ENCODE data around the gene GNA12. TPM values are rescaled to one million over a fixed set of nuclear protein-coding genes. Genes with fewer than 3 reads are reported as not detected.
A peak's percentile ranks its signal among the peaks of the same experiment; 100 is the strongest.

The GNA12 gene
- polyA plus RNA-seq, 1 donor, result 26.7 TPM

DNA sequence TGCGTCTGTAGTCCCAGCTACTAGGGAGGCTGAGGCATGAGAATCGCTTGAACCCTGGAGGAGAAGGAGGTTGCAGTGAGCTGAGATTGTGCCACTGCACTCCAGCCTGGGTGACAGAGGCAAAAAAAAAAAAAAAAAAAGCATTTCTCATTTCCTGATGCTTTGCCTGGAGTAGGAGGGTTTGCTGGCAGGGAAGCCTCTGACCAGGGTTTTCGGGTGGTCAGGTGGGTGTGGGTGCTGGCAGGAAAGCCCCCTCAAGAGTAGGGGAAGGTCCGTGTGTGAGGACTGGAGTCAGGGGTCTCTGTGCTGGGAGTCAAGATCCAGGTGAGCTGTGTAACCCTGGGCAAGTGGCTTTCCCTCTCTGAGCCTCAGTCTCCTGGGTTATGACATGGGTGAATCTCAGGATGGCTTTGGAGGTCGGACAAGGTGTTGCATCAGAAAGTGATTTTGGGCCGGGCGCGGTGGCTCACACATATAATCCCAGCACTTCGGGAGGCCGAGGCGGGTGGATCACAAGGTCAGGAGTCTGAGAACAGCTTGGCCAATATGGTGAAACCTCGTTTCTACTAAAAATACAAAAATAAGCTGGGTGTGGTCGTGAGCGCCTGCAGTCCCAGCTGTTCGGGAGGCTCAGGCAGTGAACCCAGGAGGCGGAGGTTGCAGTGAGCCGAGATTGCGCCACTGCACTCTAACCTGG is 152.9 kb downstream of the GNA12 start:
- no CpG with 5 or more reads among the region's 18 CpGs for WGBS (ENCODE audit: insufficient coverage, low lambda C conversion rate)

DNA sequence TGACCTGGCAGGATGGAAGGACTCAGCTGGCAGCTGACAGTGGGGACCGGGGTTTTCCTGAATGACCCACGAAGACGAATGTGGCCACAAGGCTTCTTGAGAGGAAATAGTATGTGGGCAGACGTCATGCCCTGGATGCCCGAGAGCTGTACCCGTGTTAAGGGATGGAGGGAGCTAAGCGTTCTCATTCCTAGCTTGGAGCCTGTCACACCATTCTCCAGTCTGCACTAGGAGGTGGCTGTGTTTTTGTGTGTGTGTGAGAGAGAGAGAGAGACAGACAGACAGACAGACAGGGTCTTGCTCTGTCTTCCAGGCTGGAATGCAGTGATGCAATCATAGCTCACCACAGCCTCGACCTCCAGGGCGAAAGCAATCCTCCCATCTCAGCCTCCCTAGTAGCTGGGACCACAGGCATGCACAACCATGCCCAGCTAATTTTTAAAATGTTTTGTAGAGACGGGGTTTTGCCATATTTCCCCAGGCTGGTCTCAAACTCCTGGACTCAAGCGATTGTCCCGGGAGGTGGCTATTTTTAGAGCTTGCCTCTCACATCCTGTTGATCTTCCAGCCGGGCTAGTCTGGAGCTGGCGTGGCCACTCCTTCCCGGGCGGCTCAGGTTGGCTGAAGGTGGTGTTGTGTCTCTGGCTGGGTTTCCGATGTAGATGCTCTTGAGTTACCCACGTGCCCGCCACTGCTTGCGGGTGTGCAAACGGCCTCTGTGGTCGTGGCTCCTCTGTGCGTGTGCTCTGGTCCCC is 154.0 kb downstream of the GNA12 start:
- no peaks in the 10 kb centered on the region for H3K36me3 ChIP-seq (ENCODE audit: control insufficient read depth, insufficient read depth, low read length)
- DNase-seq, result no peak
- peaks cover 2% of the 10 kb centered on the region for H3K9me3 ChIP-seq (ENCODE audit: control insufficient read depth, low read depth, low read length)
- no peak overlapping the region for H3K27ac ChIP-seq (ENCODE audit: low read length)
- peaks cover 5% of the 10 kb centered on the region for H3K4me1 ChIP-seq (ENCODE audit: control insufficient read depth, insufficient read depth, low read length)
- H3K27me3 ChIP-seq (ENCODE audit: control insufficient read depth, insufficient read depth, low read length), result peaks cover 43% of the 10 kb centered on the region
- H3K4me3 ChIP-seq (ENCODE audit: low read length), result no peak overlapping the region
- 100% methylated on average over 1 of the region's 23 CpGs for WGBS (ENCODE audit: insufficient coverage, low lambda C conversion rate)

More for the DNA sequence above, 152.9 kb downstream of the GNA12 start:
- Histone ChIP-seq H3K27ac (ENCODE audit: low read length) (no peak overlapping the region), H3K4me1 (ENCODE audit: control insufficient read depth, insufficient read depth, low read length) (peaks cover 5% of the 10 kb centered on the region), H3K27me3 (ENCODE audit: control insufficient read depth, insufficient read depth, low read length) (peaks cover 38% of the 10 kb centered on the region), H3K4me3 (ENCODE audit: low read length) (no peak overlapping the region), H3K36me3 (ENCODE audit: control insufficient read depth, insufficient read depth, low read length) (no peaks in the 10 kb centered on the region), H3K9me3 (ENCODE audit: control insufficient read depth, low read depth, low read length) (peaks cover 2% of the 10 kb centered on the region)
- no peak for DNase-seq

DNA sequence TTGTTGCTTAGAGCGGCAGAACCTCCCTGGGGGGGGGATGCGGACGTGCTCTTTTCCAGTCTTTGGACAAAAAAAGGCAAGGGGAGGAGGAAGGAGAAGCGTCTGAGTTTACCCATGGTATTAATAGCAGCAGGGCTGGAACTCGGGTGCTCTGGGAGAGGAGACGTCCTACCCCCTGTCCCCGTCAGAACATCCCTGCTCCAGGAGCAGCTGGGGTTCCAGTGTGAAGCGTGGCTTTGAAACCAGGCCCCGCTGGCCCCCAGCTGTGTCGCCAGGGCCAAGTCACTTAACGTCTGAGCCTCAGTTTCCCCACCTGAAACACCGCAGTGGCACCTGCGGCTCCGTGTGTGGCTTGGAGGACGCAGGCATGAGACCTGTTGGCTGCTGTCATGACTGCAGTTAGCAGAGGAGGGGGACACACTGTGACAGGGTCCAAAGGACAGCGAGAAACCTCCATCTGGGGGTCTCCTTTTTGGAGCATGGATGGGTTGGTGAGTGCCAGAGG is 154.7 kb downstream of the GNA12 start:
- Histone ChIP-seq H3K9me3 (ENCODE audit: control insufficient read depth, low read depth, low read length) (peaks cover 2% of the 10 kb centered on the region), H3K4me3 (ENCODE audit: low read length) (no peak overlapping the region), H3K4me1 (ENCODE audit: control insufficient read depth, insufficient read depth, low read length) (peaks cover 5% of the 10 kb centered on the region), H3K27ac (ENCODE audit: low read length) (no peak overlapping the region), H3K27me3 (ENCODE audit: control insufficient read depth, insufficient read depth, low read length) (peaks cover 43% of the 10 kb centered on the region), H3K36me3 (ENCODE audit: control insufficient read depth, insufficient read depth, low read length) (no peaks in the 10 kb centered on the region)
- no CpG with 5 or more reads among the region's 16 CpGs for WGBS (ENCODE audit: insufficient coverage, low lambda C conversion rate)
- DNase-seq, result no peak

DNA sequence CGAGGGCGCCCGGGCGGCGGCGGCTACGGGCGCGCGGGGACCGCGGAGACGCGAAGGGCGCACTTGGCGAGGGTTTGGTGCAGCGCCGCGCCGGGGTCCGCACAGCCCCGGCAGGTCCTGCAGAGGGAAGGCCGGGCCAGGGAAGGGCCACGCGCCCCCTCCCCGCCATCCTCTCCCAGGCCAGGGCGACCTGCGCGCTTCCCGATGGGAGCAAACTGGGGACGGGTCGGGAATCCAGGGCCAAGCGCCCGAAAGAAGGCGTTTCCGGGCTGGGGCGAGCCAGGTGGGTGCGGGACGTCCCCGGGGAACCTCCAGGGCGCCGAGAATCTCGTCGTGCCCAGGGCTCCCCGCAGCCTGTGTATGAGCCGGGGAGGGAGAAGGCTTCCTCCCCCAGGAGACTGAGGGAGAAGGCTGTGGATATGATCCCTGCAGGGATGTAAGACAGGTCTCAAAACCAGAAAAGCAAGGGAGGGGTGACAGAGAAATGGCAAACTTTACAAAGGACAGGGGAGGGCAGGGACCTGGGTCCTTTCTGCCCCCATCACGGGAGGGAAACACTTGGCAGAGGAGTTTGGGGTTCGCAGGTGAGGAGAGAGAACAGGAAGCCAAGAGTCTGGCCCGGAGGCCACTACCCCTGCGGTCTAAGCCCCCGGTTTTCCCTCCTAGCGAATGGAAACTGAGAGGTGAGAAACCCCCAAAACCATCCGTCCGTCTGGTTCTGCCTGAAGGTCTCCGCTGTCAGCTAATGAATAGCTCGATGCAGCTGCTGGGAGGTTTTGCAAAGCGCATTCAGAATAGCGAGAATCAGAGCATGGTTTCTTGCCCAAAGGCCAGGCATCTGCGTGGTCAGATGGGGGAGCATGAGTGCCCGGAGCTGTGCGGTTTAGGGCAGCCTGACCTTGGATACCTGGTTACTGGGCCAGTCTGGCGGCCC is 155.4 kb downstream of the GNA12 start:
- Histone ChIP-seq H3K27me3 (ENCODE audit: control insufficient read depth, insufficient read depth, low read length) (peaks cover 43% of the 10 kb centered on the region), H3K4me1 (ENCODE audit: control insufficient read depth, insufficient read depth, low read length) (peaks cover 5% of the 10 kb centered on the region), H3K27ac (ENCODE audit: low read length) (no peak overlapping the region), H3K36me3 (ENCODE audit: control insufficient read depth, insufficient read depth, low read length) (no peaks in the 10 kb centered on the region), H3K9me3 (ENCODE audit: control insufficient read depth, low read depth, low read length) (peaks cover 2% of the 10 kb centered on the region), H3K4me3 (ENCODE audit: low read length) (no peak overlapping the region)
- WGBS (ENCODE audit: insufficient coverage, low lambda C conversion rate), result no CpG with 5 or more reads among the region's 62 CpGs
- DNase-seq, result no peak

DNA sequence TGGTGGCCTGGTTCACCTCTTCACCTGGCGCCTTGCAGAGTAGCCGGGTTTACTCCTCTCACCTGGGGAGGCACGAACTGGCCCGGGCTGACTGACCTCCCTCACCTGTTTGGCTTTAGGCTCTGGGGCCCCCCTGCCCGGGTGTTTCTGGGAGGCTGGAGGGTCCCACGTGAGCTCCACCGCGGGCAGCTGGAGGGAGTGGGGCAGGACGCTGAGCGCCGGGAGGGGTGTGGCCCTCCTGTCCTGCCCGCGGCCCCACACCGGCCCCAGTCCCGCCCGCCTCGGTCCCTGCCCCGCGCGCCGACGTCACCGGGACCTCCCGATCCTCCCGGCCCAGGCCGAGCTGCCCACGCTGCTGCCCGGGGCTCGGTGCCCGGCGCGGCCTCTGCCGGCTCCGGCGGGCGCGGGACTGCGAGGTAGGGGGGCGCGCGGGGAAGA is 156.2 kb downstream of the GNA12 start, which contains the start of gene AMZ1:
AMZ1 (plus strand) TSS at position 322 of the 438 bp plus-strand sequence. CDS start 12,250 bp downstream, outside the sequence.
- H3K36me3 ChIP-seq (ENCODE audit: control insufficient read depth, insufficient read depth, low read length), result no peaks in the 10 kb centered on the region
- H3K27ac ChIP-seq (ENCODE audit: low read length), result no peak within 1 kb of the TSS
- peaks cover 2% of the 10 kb centered on the region for H3K9me3 ChIP-seq (ENCODE audit: control insufficient read depth, low read depth, low read length)
- no peak within 1 kb of the TSS for H3K4me3 ChIP-seq (ENCODE audit: low read length)
- DNase-seq, result peak in 1 of 2 donors; percentile 44
- H3K4me1 ChIP-seq (ENCODE audit: control insufficient read depth, insufficient read depth, low read length), result peaks cover 5% of the 10 kb centered on the region
- WGBS (ENCODE audit: insufficient coverage, low lambda C conversion rate), result no CpG with 5 or more reads among the region's 41 CpGs
- H3K27me3 ChIP-seq (ENCODE audit: control insufficient read depth, insufficient read depth, low read length), result peaks cover 43% of the 10 kb centered on the region

DNA sequence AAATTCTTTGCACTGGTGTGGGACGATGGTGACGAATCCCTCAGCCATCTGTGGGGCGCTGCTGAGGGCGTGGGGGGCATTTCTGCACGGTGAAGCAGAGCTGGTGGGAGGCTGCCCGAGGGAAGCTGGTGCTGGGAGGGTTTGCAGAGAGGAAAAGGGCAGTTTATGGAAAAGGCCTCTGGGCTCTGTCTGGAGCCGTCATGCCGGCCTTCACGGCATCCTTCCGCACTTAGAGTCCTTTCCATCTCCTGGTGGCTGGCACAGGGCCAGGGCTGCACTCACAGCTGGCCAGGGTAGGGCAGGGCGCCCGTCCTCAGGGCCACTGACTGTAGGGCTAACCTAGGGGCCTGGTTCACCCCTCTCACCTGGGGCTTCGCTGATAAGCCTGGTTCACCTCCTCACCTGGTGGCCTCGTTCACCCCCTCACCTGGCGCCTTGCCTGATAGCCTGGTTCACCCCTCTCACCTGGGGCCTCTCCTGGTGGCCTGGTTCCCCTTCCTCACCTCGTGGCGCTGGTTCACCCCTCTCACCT is 156.7 kb downstream of the GNA12 start:
- peaks cover 43% of the 10 kb centered on the region for H3K27me3 ChIP-seq (ENCODE audit: control insufficient read depth, insufficient read depth, low read length)
- no peak overlapping the region for H3K4me3 ChIP-seq (ENCODE audit: low read length)
- DNase-seq, result no peak
- no CpG with 5 or more reads among the region's 17 CpGs for WGBS (ENCODE audit: insufficient coverage, low lambda C conversion rate)
- peaks cover 2% of the 10 kb centered on the region for H3K9me3 ChIP-seq (ENCODE audit: control insufficient read depth, low read depth, low read length)
- H3K36me3 ChIP-seq (ENCODE audit: control insufficient read depth, insufficient read depth, low read length), result no peaks in the 10 kb centered on the region
- H3K4me1 ChIP-seq (ENCODE audit: control insufficient read depth, insufficient read depth, low read length), result peaks cover 5% of the 10 kb centered on the region
- H3K27ac ChIP-seq (ENCODE audit: low read length), result no peak overlapping the region

DNA sequence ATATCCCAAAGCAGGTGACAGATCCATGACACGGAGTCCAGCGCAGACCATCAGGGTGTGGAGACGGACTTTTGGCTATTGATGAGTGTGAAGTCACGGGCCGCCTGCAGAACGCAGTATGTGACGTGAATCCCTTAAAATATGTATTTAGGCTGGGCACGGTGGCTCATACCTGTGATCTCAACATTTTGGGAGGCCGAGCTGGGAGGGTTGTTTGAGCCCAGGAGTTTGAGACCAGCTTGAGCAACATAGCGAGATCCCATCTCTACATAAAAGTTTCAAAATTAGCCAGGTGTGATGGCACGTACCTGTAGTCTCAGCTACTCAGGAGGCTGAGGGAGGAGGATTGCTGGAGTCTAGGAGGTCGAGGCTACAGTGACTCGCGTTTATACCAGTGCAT is 158.0 kb downstream of the GNA12 start:
- no peak for DNase-seq
- H3K4me3 ChIP-seq (ENCODE audit: low read length), result no peak overlapping the region
- H3K4me1 ChIP-seq (ENCODE audit: control insufficient read depth, insufficient read depth, low read length), result peaks cover 5% of the 10 kb centered on the region
- peaks cover 2% of the 10 kb centered on the region for H3K9me3 ChIP-seq (ENCODE audit: control insufficient read depth, low read depth, low read length)
- H3K36me3 ChIP-seq (ENCODE audit: control insufficient read depth, insufficient read depth, low read length), result no peaks in the 10 kb centered on the region
- 100% methylated on average over 1 of the region's 14 CpGs for WGBS (ENCODE audit: insufficient coverage, low lambda C conversion rate)
- H3K27ac ChIP-seq (ENCODE audit: low read length), result no peak overlapping the region
- peaks cover 43% of the 10 kb centered on the region for H3K27me3 ChIP-seq (ENCODE audit: control insufficient read depth, insufficient read depth, low read length)

DNA sequence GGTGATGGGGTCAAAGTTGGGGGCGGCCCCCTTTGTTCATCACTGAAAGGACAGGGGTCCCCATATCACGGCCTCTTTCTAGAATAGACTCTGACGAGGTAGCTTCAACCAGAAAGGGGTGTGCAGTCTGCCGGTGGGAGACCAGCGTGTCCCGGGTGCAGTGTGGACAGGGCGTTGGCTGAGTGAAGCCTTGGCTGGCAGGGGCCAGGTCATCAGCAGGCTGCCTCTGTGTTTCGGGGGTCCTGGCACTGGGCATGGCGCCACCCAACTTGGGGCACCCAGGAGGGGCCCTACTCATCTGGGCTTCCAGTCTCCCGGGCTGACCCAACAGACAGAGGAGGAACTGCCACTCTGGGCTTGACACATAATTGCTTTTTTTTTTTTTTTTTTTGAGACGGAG is 159.6 kb downstream of the GNA12 start:
- Histone ChIP-seq H3K27ac (ENCODE audit: low read length) (no peak overlapping the region), H3K36me3 (ENCODE audit: control insufficient read depth, insufficient read depth, low read length) (no peaks in the 10 kb centered on the region), H3K9me3 (ENCODE audit: control insufficient read depth, low read depth, low read length) (peaks cover 2% of the 10 kb centered on the region), H3K4me3 (ENCODE audit: low read length) (no peak overlapping the region), H3K4me1 (ENCODE audit: control insufficient read depth, insufficient read depth, low read length) (peaks cover 9% of the 10 kb centered on the region), H3K27me3 (ENCODE audit: control insufficient read depth, insufficient read depth, low read length) (peaks cover 32% of the 10 kb centered on the region)
- no CpG with 5 or more reads among the region's 11 CpGs for WGBS (ENCODE audit: insufficient coverage, low lambda C conversion rate)
- DNase-seq, result no peak

DNA sequence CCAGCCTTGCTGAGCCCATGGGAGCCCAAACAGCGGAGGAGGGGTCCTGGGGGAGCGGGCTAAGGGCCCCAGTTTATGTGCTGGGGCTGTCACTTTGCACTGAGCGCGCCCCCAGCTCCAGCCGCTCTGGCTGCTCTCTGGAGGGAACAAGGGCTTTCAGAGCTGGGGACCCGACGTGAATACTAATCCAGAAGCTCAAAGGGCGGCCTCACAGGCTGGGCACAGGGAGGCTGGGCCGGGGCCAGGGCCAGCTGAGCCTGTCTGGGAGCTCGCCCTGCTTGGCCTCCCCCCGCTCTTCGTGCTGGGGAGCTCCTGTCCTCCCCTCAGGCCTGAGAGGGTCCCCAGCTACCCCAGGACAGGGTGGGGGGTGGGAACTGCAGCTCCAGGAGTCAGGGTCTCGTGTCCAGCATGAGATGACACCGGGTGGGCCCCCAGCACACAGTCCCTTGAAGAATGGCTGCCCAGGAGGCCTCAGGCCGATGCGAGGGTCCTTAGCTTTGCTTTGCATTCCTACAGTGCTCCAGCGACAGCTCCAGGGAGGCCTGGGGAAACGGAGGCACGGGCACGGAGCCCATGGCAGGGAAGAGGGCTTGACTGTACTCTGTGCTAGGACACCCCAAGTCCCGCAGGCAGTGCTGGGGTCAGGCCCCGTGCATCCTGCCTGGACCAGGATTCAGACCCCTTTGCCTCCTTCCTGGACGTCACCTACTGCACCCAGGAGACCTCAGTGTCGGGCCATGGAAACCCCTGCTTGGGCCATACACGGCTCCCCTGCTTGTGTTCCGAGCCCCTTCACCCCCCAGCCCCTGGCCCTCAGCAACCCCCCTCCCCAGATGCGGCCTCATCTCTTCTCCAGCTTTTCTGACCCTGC is 161.9 kb downstream of the GNA12 start:
- Histone ChIP-seq H3K4me3 (ENCODE audit: low read length) (no peak overlapping the region), H3K27me3 (ENCODE audit: control insufficient read depth, insufficient read depth, low read length) (peaks cover 12% of the 10 kb centered on the region), H3K9me3 (ENCODE audit: control insufficient read depth, low read depth, low read length) (peaks cover under 1% of the 10 kb centered on the region), H3K36me3 (ENCODE audit: control insufficient read depth, insufficient read depth, low read length) (no peaks in the 10 kb centered on the region), H3K4me1 (ENCODE audit: control insufficient read depth, insufficient read depth, low read length) (peaks cover 5% of the 10 kb centered on the region), H3K27ac (ENCODE audit: low read length) (no peak overlapping the region)
- DNase-seq, result no peak
- WGBS (ENCODE audit: insufficient coverage, low lambda C conversion rate), result no CpG with 5 or more reads among the region's 27 CpGs

All from large intestine (tissue), 3 donors.